Choroid plexus epithelial cell (primary cell): Measurements from ENCODE around the gene STK35.

ENCODE experiments used
- DNase-seq: peaks from one replicate; pipeline ENCODE4 v3.0.0-alpha.2; 2010; ENCODE audit warnings: low read depth
- H3K4me3 ChIP-seq: 2 replicates; pipeline ENCODE4 v1.5.1; 2011; ENCODE audit warnings: low read depth, mild to moderate bottlenecking, control low read depth, low read length, moderate library complexity
- TF ChIP-seq, protein P1 (sequence below): conservative IDR thresholded peaks from 2 replicates; pipeline ENCODE4 v1.5.1; 2011; ENCODE audit warnings: low read depth, mild to moderate bottlenecking, control low read depth, inconsistent platforms, low read length, moderate library complexity

STK35 gene

DNA sequence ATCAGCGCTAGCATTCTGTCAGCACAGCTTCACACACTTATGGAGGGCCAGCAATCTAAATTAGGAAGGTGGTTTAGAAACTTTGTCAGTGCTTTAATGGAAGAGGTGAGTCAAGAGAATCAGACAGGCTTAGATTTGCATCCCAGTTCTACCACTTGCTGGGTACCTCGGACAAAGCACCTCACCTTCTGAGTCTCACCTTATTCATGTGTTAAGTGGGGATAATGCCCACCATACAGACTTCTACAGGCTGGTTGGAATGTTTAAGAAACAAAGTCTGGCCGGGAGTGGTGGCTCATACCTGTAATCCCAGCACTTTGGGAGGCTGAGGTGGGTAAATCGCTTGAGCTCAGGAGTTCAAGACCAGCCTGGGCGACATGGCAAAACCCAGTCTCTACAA lies 12.2 kb upstream of the STK35 start:
- no peak overlapping the region for H3K4me3 ChIP-seq
- DNase-seq, result no peak
- TF ChIP-seq, protein P1, sequence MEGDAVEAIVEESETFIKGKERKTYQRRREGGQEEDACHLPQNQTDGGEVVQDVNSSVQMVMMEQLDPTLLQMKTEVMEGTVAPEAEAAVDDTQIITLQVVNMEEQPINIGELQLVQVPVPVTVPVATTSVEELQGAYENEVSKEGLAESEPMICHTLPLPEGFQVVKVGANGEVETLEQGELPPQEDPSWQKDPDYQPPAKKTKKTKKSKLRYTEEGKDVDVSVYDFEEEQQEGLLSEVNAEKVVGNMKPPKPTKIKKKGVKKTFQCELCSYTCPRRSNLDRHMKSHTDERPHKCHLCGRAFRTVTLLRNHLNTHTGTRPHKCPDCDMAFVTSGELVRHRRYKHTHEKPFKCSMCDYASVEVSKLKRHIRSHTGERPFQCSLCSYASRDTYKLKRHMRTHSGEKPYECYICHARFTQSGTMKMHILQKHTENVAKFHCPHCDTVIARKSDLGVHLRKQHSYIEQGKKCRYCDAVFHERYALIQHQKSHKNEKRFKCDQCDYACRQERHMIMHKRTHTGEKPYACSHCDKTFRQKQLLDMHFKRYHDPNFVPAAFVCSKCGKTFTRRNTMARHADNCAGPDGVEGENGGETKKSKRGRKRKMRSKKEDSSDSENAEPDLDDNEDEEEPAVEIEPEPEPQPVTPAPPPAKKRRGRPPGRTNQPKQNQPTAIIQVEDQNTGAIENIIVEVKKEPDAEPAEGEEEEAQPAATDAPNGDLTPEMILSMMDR, result no peak

DNA sequence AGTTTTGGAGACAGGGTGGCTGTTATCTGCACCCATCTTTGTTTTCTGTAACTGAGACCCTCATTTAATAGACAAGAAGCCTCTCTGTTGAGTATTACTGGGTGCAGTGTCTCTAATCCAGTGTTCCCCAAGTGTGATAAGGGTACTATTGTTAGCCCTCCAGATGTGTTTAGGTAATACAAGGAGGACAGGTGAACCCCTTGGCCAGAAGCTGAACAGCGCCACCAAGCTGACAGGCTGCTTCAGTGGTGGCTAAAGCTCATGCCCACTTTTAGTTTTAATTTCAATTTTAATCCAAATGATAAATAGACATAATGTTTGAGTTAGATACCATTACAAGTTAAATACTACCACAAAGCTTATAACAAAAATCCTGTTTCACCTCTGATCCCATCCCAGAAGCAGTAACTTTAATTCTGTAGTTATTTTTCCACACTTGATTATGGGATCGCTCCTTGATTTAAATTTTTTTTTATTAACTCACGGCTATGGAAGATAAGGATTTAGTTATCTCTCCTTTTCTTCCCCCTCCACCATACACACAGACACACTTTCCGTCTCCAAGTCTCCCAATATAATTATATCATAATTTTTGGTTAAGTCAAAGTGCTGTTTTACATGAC lies 8.4 kb upstream of the STK35 start:
- no peak overlapping the region for H3K4me3 ChIP-seq
- TF ChIP-seq, protein P1, result peak; percentile 72
- no peak for DNase-seq

DNA sequence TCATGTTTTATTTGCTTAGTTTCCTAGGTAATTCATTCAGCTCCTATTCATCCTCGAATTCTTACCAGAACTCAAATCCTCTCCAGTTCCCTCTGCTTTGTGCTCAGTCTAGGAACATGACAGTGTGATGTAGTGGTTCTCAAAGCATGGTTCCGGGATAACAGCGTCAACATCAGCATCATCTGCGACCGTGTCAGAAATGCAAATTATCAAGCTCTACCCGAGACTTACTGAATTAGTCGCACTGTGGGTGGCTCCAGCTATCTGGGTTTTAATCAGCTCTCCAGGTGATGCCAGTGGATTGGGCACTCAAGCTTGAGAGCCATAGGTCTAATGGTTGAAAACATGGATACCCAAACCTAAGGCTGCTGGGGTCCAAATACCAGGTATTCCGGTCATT lies 7.7 kb upstream of the STK35 start:
- no peak overlapping the region for H3K4me3 ChIP-seq
- TF ChIP-seq, protein P1, result no peak
- no peak for DNase-seq

DNA sequence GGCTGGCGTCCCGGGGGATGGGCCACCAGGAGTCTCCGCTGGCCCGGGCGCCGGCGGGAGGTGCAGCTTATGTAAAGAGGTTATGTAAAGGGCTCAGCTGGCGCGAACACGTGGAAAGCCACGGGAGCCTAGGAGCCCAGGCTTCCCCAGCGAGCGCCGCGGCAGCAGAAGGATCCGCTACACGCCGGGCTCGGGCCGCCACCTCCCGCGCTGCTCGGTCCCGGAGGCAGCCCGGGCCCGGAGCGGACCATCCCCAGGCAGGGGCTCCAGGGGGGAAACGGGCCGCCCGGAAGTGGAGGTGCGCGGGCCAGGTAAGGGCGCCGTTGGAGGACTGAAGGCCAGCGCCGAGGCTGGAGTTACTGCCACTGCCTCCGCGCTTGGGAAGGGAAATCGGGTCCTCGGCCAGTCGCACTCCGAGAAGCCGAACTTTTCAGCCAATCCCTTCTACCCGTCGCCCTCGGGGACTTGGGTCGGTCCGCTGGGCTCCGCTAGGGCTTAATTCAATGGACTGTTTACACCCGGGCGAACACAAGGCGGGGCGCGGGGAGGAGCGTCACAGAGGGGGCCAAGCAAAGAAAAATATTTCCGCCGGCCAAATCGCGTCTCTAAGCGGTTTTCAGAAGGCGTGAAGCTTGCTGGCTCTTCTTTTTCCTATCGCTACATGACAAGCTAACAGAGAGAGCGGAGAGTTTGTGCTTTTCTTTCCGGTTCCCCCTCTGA lies 398 bp downstream of the STK35 start:
- DNase-seq, result peak; percentile 96
- TF ChIP-seq, protein P1, result no peak

DNA sequence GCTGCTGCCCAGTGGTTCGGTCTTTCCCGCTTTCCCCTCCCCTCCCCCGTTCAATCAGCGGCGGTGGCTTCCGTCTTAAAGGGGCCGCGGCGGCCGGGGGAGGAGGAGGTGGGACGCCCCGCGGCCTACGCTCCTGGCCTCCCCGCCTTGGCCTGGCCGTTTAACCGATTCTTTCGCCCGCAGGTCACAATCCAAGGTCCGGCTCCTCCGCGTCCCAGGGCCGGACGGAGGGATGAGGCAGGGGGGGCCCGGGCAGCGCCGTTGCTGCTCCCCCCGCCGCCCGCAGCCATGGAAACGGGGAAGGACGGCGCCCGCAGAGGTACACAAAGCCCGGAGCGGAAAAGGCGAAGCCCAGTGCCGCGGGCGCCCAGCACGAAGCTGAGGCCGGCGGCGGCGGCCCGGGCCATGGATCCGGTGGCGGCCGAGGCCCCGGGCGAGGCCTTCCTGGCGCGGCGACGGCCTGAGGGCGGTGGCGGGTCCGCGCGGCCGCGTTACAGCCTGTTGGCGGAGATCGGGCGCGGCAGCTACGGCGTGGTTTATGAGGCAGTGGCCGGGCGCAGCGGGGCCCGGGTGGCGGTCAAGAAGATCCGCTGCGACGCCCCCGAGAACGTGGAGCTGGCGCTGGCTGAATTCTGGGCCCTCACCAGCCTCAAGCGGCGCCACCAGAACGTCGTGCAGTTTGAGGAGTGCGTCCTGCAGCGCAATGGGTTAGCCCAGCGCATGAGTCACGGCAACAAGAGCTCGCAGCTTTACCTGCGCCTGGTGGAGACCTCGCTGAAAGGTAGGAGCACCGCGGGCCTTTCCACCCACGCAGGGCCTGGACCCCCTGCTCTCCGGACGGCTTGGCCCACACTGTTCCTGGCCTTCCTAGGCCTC lies 1.2 kb downstream of the STK35 start:
- H3K4me3 ChIP-seq, result peak overlapping the region; percentile 91
- DNase-seq, result peak; percentile 89
- TF ChIP-seq, protein P1, result no peak

More for the DNA sequence above, 398 bp downstream of the STK35 start:
- H3K4me3 ChIP-seq, result peak overlapping the region; percentile 91

DNA sequence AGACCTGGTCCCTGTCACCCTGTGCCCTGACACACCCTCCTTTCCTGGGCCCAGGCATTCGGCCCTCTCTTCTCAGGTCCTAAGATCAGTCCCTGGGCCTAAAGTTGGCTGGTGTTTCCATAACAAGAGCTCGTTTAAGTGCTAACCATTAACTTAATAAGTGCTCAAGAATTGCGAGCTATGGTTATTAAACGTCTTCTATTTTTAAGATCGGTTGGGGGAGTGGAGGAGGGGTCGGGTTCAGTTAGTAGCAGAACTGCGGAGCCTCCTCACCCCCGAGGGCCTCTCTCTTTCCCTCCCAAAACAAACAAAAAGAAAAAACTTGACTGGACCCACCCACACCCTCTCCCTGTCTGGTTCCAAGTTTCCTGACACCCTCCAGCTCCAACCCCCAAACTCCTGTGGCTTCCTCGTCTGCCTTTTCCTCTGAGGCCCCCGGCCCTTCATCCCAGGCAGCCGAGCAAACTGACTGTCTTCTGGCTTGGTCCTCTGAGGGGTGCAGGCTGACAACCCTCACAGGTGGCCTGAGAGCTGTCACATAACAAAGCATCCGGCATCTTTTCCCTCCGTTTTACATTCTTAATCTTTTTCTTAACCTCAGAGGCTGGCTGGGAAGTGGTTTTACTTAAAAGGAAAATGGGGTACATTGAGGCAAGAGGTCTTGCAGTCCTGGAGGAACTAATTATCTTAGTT lies 2.0 kb downstream of the STK35 start:
- TF ChIP-seq, protein P1, result no peak
- H3K4me3 ChIP-seq, result peak overlapping the region; percentile 91
- DNase-seq, result no peak
